LNCAP (cell line): ENCODE measurements around the gene FCAR.

Experiments
- TF ChIP-seq, protein P1 (sequence below): fragments of 450-650 bp; IDR thresholded peaks from 2 replicates; pipeline ENCODE4 v1.5.1; 2017; ENCODE audit warnings: mild to moderate bottlenecking

Gene FCAR

DNA sequence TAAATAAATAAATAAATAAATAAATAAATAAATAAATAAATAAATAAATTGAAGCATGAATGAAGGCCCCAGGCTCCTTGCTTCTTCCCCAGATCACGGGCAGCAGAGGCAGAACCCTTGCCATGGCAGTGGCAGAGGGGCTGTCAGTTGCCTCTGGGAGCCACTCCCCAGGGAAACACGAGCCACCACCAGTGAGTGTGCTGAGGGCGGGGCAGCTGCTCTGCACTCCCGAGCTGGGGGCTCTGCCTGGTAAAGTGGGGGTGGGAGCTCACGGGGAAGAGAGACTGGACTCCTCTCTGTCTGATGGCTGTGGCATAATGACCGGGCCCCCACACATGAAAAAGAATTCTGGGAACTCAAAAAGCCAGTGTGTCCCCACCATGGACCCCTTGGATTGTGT lies 7.8 kb downstream of the FCAR start:
- TF ChIP-seq, protein P1, sequence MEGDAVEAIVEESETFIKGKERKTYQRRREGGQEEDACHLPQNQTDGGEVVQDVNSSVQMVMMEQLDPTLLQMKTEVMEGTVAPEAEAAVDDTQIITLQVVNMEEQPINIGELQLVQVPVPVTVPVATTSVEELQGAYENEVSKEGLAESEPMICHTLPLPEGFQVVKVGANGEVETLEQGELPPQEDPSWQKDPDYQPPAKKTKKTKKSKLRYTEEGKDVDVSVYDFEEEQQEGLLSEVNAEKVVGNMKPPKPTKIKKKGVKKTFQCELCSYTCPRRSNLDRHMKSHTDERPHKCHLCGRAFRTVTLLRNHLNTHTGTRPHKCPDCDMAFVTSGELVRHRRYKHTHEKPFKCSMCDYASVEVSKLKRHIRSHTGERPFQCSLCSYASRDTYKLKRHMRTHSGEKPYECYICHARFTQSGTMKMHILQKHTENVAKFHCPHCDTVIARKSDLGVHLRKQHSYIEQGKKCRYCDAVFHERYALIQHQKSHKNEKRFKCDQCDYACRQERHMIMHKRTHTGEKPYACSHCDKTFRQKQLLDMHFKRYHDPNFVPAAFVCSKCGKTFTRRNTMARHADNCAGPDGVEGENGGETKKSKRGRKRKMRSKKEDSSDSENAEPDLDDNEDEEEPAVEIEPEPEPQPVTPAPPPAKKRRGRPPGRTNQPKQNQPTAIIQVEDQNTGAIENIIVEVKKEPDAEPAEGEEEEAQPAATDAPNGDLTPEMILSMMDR = no peak

GRCh38 chr19:54882758-54883157 lies 8.7 kb downstream of the FCAR start:
- TF ChIP-seq, protein P1 = 0 out of 2 replicates have a peak, but pooled peaks have one; percentile 18

DNA sequence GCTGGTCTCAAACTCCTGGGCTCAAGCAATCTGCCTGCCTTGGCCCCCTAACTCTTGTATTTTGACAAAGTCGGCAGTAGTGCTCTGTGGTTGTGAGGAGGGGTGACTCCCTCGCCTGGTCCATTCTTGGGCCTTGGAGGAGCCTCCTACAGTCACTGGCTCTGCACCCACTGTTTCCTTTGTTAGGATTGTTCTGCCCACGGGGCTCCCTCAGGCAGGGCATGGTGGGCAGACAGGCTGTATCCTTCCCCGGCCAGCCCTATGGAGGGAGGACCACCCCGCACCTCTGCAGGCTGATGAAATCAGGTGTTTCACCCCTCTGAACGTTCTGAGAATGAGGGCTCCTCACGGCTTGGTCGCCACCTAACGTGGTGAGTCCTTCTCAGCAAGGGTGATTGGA lies 9.2 kb downstream of the FCAR start:
- TF ChIP-seq, protein P1 = no peak

DNA sequence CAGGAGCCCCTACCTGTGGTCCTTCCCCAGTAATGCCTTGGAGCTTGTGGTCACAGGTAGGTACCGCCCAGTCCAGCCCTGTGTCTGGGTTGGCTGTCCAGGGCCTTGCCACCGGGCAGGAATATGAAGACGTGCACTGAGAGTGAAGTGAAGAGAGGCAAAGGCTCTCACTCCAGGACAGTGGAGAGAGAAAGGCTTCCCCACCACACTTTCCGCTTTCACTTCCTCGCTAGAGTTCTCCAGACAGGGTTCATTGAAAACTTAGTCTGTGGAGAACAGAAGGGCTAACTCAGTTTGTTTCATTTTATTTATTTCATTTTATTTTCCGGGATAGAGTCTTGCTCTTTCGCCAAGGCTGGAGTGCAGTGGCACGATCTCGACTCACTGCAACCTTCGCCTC lies 14.2 kb downstream of the FCAR start:
- TF ChIP-seq, protein P1 = no peak

DNA sequence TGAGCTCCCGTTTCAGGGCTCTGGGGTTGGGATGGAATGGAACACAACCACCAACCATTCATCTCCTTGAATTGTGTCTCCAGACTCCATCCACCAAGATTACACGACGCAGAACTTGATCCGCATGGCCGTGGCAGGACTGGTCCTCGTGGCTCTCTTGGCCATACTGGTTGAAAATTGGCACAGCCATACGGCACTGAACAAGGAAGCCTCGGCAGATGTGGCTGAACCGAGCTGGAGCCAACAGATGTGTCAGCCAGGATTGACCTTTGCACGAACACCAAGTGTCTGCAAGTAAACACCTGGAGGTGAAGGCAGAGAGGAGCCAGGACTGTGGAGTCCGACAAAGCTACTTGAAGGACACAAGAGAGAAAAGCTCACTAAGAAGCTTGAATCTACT lies 15.5 kb downstream of the FCAR start:
- TF ChIP-seq, protein P1 = no peak

DNA sequence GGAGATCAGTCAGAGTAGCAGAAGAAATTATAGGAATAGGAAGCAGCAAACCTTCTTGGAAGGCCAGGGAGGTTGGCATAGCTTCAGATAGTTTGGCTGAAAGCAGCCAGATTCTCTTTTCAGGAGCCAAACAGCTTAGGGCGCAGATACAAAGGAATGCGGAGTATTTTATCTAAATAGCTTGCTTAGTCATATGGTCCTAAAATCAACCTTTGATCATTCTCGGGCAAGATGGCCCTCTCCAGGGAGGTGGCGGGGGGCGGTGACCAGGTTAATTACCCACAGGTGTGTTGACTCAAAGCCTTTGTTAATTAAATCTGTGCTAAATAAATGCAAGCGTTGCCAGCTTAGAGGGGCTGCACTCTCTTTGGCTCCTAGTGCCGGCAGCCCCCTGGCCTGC lies 19.4 kb downstream of the FCAR start:
- TF ChIP-seq, protein P1 = no peak

DNA sequence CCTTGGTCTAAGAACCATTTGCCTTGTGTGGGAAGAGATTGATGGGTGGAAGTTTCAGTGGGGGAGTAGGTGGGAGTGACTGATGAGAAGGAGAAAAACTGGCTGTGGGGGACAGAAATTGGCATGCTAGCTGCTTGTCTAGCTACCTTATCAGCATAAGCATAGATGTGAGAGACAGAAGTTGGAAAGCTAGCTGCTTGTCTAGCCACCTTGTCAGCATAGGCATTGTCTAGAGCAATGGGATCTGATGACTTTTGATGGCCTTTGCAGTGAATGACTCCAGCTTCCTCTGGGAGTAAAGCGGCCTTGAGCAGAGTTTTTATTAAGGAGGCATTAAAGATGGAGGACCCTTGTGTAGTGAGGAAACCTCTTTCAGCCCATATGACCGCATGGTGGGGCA lies 22.0 kb downstream of the FCAR start:
- TF ChIP-seq, protein P1 = no peak

- TF ChIP-seq, protein P1 = no peak
Observed at GRCh38 chr19:54902061-54902460, 28.0 kb downstream of the FCAR start.
